HepG2 (cell line): Measurements from ENCODE around the gene UBASH3A.

Source experiments
- KDM1A ChIP-seq: IDR thresholded peaks from 2 replicates; pipeline ENCODE4 v1.6.1; 2016; ENCODE audit warnings: missing compliant biosample characterization
- POLR2A ChIP-seq, 2 experiments: IDR thresholded peaks; 2 replicates each; pipeline ENCODE4 v1.6.1; 2011; ENCODE audit warnings: low read depth in 2 of 2, low read length in 2 of 2, mild to moderate bottlenecking in 1 of 2, moderate library complexity in 1 of 2; ENCODE audit not compliant: insufficient read depth in 1 of 2
- RAD51 ChIP-seq: fragments of 450-650 bp; IDR thresholded peaks from 2 replicates; pipeline ENCODE4 v1.6.1; 2016; ENCODE audit warnings: borderline replicate concordance
- RBFOX2 ChIP-seq: fragments of 200-400 bp; formaldehyde crosslinking; IDR thresholded peaks from 2 replicates; pipeline ENCODE4 v1.6.1; 2017; ENCODE audit warnings: low read depth, mild to moderate bottlenecking, low read length
- SMAD3 ChIP-seq: sonication (generic); formaldehyde crosslinking; IDR thresholded peaks from 2 replicates; pipeline ENCODE4 v1.4.0; 2020; ENCODE audit warnings: missing genetic modification reagents
- SRF ChIP-seq: IDR thresholded peaks from 2 replicates; pipeline ENCODE4 v1.6.1; 2011; ENCODE audit warnings: mild to moderate bottlenecking, low read depth, low read length, moderate library complexity
- ZNF510 ChIP-seq: sonication (generic); formaldehyde crosslinking; IDR thresholded peaks from 2 replicates; pipeline ENCODE4 v1.4.0; 2020; ENCODE audit warnings: low read depth, mild to moderate bottlenecking, missing genetic modification reagents
- ZNF816 ChIP-seq: sonication (generic); formaldehyde crosslinking; IDR thresholded peaks from 2 replicates; pipeline ENCODE4 v1.8.0; 2022; ENCODE audit warnings: missing genetic modification reagents, mild to moderate bottlenecking, borderline replicate concordance
- TF ChIP-seq, protein P1 (sequence below): sonication (generic); formaldehyde crosslinking; IDR thresholded peaks from 2 replicates; pipeline ENCODE4 v1.5.0; 2020; ENCODE audit warnings: mild to moderate bottlenecking, missing genetic modification reagents, moderate library complexity

DNA sequence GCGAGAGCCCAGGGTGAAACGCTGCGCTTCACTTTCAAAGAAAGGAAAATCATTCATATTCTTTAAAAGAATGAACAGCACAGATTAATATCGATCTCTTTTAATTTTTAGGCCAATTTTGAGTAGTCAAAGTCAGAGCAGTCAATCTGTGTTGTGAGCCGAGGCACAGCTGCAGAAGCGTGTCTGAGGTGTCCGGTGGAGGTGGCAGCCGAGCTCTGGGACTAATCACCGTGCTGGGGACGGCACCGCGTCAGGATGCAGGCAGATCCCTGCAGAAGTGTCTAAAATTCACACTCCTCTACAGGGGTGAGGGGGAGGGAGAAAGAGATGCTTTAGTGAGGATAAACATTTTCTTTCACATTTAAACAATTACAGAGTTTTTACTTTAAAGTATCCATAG, 41.5 kb upstream of the UBASH3A start:
- TF ChIP-seq ZNF816 (CRISPR knock-in tag) (no peak), RAD51 (no peak), POLR2A (IDR thresholded peaks at IDR 0.05; ENCODE audit: insufficient read depth in 1 of 2, low read depth in 2 of 2, low read length in 2 of 2) (no peak), SRF (no peak), KDM1A (CRISPR knock-in tag) (no peak), SMAD3 (CRISPR knock-in tag) (no peak), ZNF510 (CRISPR knock-in tag) (no peak), RBFOX2 (no peak)
- TF ChIP-seq, protein P1, sequence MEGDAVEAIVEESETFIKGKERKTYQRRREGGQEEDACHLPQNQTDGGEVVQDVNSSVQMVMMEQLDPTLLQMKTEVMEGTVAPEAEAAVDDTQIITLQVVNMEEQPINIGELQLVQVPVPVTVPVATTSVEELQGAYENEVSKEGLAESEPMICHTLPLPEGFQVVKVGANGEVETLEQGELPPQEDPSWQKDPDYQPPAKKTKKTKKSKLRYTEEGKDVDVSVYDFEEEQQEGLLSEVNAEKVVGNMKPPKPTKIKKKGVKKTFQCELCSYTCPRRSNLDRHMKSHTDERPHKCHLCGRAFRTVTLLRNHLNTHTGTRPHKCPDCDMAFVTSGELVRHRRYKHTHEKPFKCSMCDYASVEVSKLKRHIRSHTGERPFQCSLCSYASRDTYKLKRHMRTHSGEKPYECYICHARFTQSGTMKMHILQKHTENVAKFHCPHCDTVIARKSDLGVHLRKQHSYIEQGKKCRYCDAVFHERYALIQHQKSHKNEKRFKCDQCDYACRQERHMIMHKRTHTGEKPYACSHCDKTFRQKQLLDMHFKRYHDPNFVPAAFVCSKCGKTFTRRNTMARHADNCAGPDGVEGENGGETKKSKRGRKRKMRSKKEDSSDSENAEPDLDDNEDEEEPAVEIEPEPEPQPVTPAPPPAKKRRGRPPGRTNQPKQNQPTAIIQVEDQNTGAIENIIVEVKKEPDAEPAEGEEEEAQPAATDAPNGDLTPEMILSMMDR (CRISPR knock-in tag): no peak
